Sigmoid colon (tissue), 4 donors: ENCODE data around the gene CNRIP1.

ENCODE experiments used
- CTCF ChIP-seq, 4 experiments: fragments of 450-650 bp in 3 of 4; fragments of 200-600 bp in 1 of 4; IDR thresholded peaks; one replicate each; pipeline ENCODE4 v1.5.1; 2016 to 2019; ENCODE audit warnings: antibody characterized with exemption in 4 of 4, mild to moderate bottlenecking in 3 of 4, moderate library complexity in 2 of 4
- EP300 ChIP-seq, 4 donors: sonication (generic); formaldehyde crosslinking; IDR thresholded peaks; one replicate each; pipeline ENCODE4 v1.6.1; 2017; ENCODE audit warnings: antibody characterized with exemption in 4 of 4
- POLR2A ChIP-seq, 2 donors: fragments of 450-650 bp; IDR thresholded peaks; one replicate each; pipeline ENCODE4 v1.6.1; 2016; ENCODE audit warnings: antibody characterized with exemption in 2 of 2, mild to moderate bottlenecking in 2 of 2, moderate library complexity in 2 of 2
- POLR2AphosphoS5 ChIP-seq, 4 donors: sonication (generic); formaldehyde crosslinking; IDR thresholded peaks; one replicate each; pipeline ENCODE4 v1.6.1; 2017; ENCODE audit warnings: antibody characterized with exemption in 4 of 4

GRCh38 chr2:68342470-68342869, 22.7 kb upstream of the CNRIP1 start:
- TF ChIP-seq POLR2A (IDR thresholded peaks at IDR 0.05) (no peak), CTCF (IDR thresholded peaks at IDR 0.05) (no peak), EP300 (IDR thresholded peaks at IDR 0.05) (no peak), POLR2AphosphoS5 (IDR thresholded peaks at IDR 0.05) (no peak)
